Measurements from ENCODE around the gene TMA7.
A peak's percentile ranks its signal among the peaks of the same experiment; 100 is the strongest.

The TMA7 gene

GRCh38 chr3:48432411-48433371, 7.4 kb upstream of the TMA7 start:
- no peak overlapping the region for H3K4me3 ChIP-seq (replicated peaks; ENCODE audit: low read depth, low read length)
- TF ChIP-seq CTCF (IDR thresholded peaks at IDR 0.05; ENCODE audit: low read length, missing control alignments): peak; percentile 10
- no peak for DNase-seq (ENCODE audit: low read depth)

- no peak for TF ChIP-seq CTCF (IDR thresholded peaks at IDR 0.05; ENCODE audit: low read length, missing control alignments)
- no peak overlapping the region for H3K4me3 ChIP-seq (replicated peaks; ENCODE audit: low read depth, low read length)
- peak; percentile 43 for DNase-seq (ENCODE audit: low read depth)
Observed at GRCh38 chr3:48433472-48434118, 6.5 kb upstream of the TMA7 start.

GRCh38 chr3:48434591-48435222, 5.3 kb upstream of the TMA7 start:
- no peak for DNase-seq (ENCODE audit: low read depth)
- no peak for TF ChIP-seq CTCF (IDR thresholded peaks at IDR 0.05; ENCODE audit: low read length, missing control alignments)
- no peak overlapping the region for H3K4me3 ChIP-seq (replicated peaks; ENCODE audit: low read depth, low read length)

- DNase-seq (ENCODE audit: low read depth): no peak
- no peak for TF ChIP-seq CTCF (IDR thresholded peaks at IDR 0.05; ENCODE audit: low read length, missing control alignments)
Observed at GRCh38 chr3:48435223-48435595, 4.8 kb upstream of the TMA7 start.

GRCh38 chr3:48435774-48436476, 4.1 kb upstream of the TMA7 start:
- no peak overlapping the region for H3K4me3 ChIP-seq (replicated peaks; ENCODE audit: low read depth, low read length)
- peak; percentile 87 for DNase-seq (ENCODE audit: low read depth)
- TF ChIP-seq CTCF (IDR thresholded peaks at IDR 0.05; ENCODE audit: low read length, missing control alignments): peak; percentile 100

More at GRCh38 chr3:48435223-48435595, 4.8 kb upstream of the TMA7 start:
- no peak overlapping the region for H3K4me3 ChIP-seq (replicated peaks; ENCODE audit: low read depth, low read length)

GRCh38 chr3:48436477-48436787, 3.6 kb upstream of the TMA7 start:
- TF ChIP-seq CTCF (IDR thresholded peaks at IDR 0.05; ENCODE audit: low read length, missing control alignments): no peak
- no peak for DNase-seq (ENCODE audit: low read depth)

More at GRCh38 chr3:48436477-48436787, 3.6 kb upstream of the TMA7 start:
- H3K4me3 ChIP-seq (replicated peaks; ENCODE audit: low read depth, low read length): no peak overlapping the region
